Measurements from ENCODE around the gene RASGEF1C.

The RASGEF1C gene

GRCh38 chr5:180153099-180153498, 55.9 kb downstream of the RASGEF1C start:
- DNase-seq (ENCODE audit: low read depth in 1 of 2, low spot score in 1 of 2): no peak
- no peak overlapping the region for H3K27ac ChIP-seq (replicated peaks)
- H3K27me3 ChIP-seq (ENCODE audit: insufficient read depth, poor library complexity, severe bottlenecking): no peaks in the 10 kb centered on the region
- H3K4me3 ChIP-seq (replicated peaks; ENCODE audit: insufficient read depth, low read length): no peak overlapping the region
- TF ChIP-seq POLR2AphosphoS5 (IDR thresholded peaks at IDR 0.05; ENCODE audit: low read depth): no peak
- TF ChIP-seq GABPA (IDR thresholded peaks at IDR 0.05; ENCODE audit: low read depth): no peak
- TF ChIP-seq CTCF (IDR thresholded peaks at IDR 0.05; ENCODE audit: insufficient read depth, low read length): no peak
- no peak for TF ChIP-seq SPI1 (IDR thresholded peaks at IDR 0.05; ENCODE audit: borderline replicate concordance, low read depth)
- TF ChIP-seq REST (IDR thresholded peaks at IDR 0.05; ENCODE audit: insufficient replicate concordance, low read depth): no peak

- no peak for DNase-seq (ENCODE audit: low read depth in 1 of 2, low spot score in 1 of 2)
- H3K27ac ChIP-seq (replicated peaks): no peak overlapping the region
- H3K4me3 ChIP-seq (replicated peaks; ENCODE audit: insufficient read depth, low read length): no peak overlapping the region
- TF ChIP-seq GABPA (IDR thresholded peaks at IDR 0.05; ENCODE audit: low read depth): no peak
- no peak for TF ChIP-seq POLR2AphosphoS5 (IDR thresholded peaks at IDR 0.05; ENCODE audit: low read depth)
- no peak for TF ChIP-seq CTCF (IDR thresholded peaks at IDR 0.05; ENCODE audit: insufficient read depth, low read length)
- TF ChIP-seq REST (IDR thresholded peaks at IDR 0.05; ENCODE audit: insufficient replicate concordance, low read depth): no peak
- no peak for TF ChIP-seq SPI1 (IDR thresholded peaks at IDR 0.05; ENCODE audit: borderline replicate concordance, low read depth)
- no peaks in the 10 kb centered on the region for H3K27me3 ChIP-seq (ENCODE audit: insufficient read depth, poor library complexity, severe bottlenecking)
Measured at GRCh38 chr5:180143656-180144364, 65.2 kb downstream of the RASGEF1C start.

- TF ChIP-seq POLR2AphosphoS5 (IDR thresholded peaks at IDR 0.05; ENCODE audit: low read depth): no peak
- TF ChIP-seq GABPA (IDR thresholded peaks at IDR 0.05; ENCODE audit: low read depth): no peak
- TF ChIP-seq SPI1 (IDR thresholded peaks at IDR 0.05; ENCODE audit: borderline replicate concordance, low read depth): no peak
- no peak for TF ChIP-seq CTCF (IDR thresholded peaks at IDR 0.05; ENCODE audit: insufficient read depth, low read length)
- no peak for TF ChIP-seq REST (IDR thresholded peaks at IDR 0.05; ENCODE audit: insufficient replicate concordance, low read depth)
- DNase-seq (ENCODE audit: low read depth in 1 of 2, low spot score in 1 of 2): no peak
- H3K4me3 ChIP-seq (replicated peaks; ENCODE audit: insufficient read depth, low read length): no peak overlapping the region
- H3K27ac ChIP-seq (replicated peaks): no peak overlapping the region
- no peaks in the 10 kb centered on the region for H3K27me3 ChIP-seq (ENCODE audit: insufficient read depth, poor library complexity, severe bottlenecking)
Measured at GRCh38 chr5:180142824-180143610, 66.0 kb downstream of the RASGEF1C start.

All from HL-60 (cell line).